Endothelial cell of umbilical vein (primary cell): ENCODE results near the gene CIITA. TPM values are rescaled to one million over a fixed set of nuclear protein-coding genes. Genes with fewer than 3 reads are reported as not detected.

ENCODE experiments used
- BruUV-seq: library from RNA; stranded (reverse); fragments of 400-500 nt; replicated peaks from 2 replicates; lab custom pipeline; 2021; lab: Mats Ljungman, UMichigan
- CTCF ChIA-PET: fragments of 300-600, 350-600 bp; sonication (Branson Sonifier 250); formaldehyde crosslinking; loops from one replicate; lab custom pipeline; 2021; ENCODE audit warnings: antibody characterized with exemption, inconsistent platforms; lab: Charles Lee
- POLR2A ChIA-PET: fragments of 300-600, 350-600 bp; sonication (Branson Sonifier 250); formaldehyde crosslinking; loops from one replicate; lab custom pipeline; 2021; ENCODE audit warnings: antibody characterized with exemption, inconsistent platforms; lab: Charles Lee
- DNase-seq: peaks from one replicate; pipeline ENCODE4 v3.0.0-alpha.2; 2011; ENCODE audit warnings: low read depth, low spot score
- FAIRE-seq: peaks from 2 replicates; lab custom pipeline; 2011; peaks lifted over from hg19 to GRCh38; lab: Jason Lieb, UNC
- H2AFZ ChIP-seq: 2 replicates; pipeline ENCODE4 v1.6.0; 2012; ENCODE audit warnings: low read depth, low read length, control low read depth, inconsistent platforms
- H3K27ac ChIP-seq: 2 replicates; pipeline ENCODE4 v1.5.1; 2011; ENCODE audit warnings: low read depth, mild to moderate bottlenecking, control low read depth, low read length, moderate library complexity; ENCODE audit not compliant: insufficient read depth
- H3K27me3 ChIP-seq, 2 experiments: 2 replicates each; pipeline versions ENCODE4 v1.6.0 to v1.6.1; 2011; ENCODE audit warnings: low read length in 2 of 2, mixed read lengths in 1 of 2; ENCODE audit not compliant: control insufficient read depth in 2 of 2, insufficient read depth in 2 of 2
- H3K36me3 ChIP-seq, 2 experiments: 2 replicates in 1 of 2; 3 replicates in 1 of 2; pipeline ENCODE4 v1.5.1; 2011; ENCODE audit warnings: low read length in 2 of 2, mild to moderate bottlenecking in 1 of 2, moderate library complexity in 1 of 2; ENCODE audit not compliant: control insufficient read depth in 2 of 2, insufficient read depth in 2 of 2; ENCODE audit errors: extremely low read depth in 1 of 2
- H3K4me1 ChIP-seq: 3 replicates; pipeline ENCODE4 v1.5.1; 2011; ENCODE audit warnings: mild to moderate bottlenecking, low read length; ENCODE audit not compliant: control insufficient read depth, insufficient read depth; ENCODE audit errors: extremely low read depth
- H3K4me2 ChIP-seq: 2 replicates; pipeline ENCODE4 v1.6.1; 2011; ENCODE audit warnings: low read length, control low read depth, mixed read lengths; ENCODE audit not compliant: insufficient read depth
- H3K4me3 ChIP-seq, 3 experiments: fragments of 200-600 bp in 1 of 3; sonication (generic), shearing (Covaris generic) in 1 of 3; replicated peaks in 1 of 3; 2 replicates each; pipeline ENCODE4 v1.5.1; 2011 to 2016; ENCODE audit warnings: control low read depth in 3 of 3, low read length in 3 of 3, mild to moderate bottlenecking in 2 of 3, inconsistent platforms in 1 of 3, low read depth in 1 of 3, moderate library complexity in 1 of 3; ENCODE audit not compliant: insufficient read depth in 1 of 3
- H3K79me2 ChIP-seq: 2 replicates; pipeline ENCODE4 v1.6.0; 2012; ENCODE audit warnings: low read length, inconsistent platforms; ENCODE audit not compliant: control insufficient read depth, insufficient read depth
- H3K9ac ChIP-seq: replicated peaks from 2 replicates; pipeline ENCODE3; 2011; ENCODE audit warnings: low read length, control low read depth; ENCODE audit not compliant: insufficient read depth; ENCODE audit errors: extremely low read depth
- H3K9me1 ChIP-seq: replicated peaks from 3 replicates; pipeline ENCODE4 v1.6.0; 2011; ENCODE audit warnings: mild to moderate bottlenecking, low read length; ENCODE audit not compliant: control insufficient read depth, insufficient read depth; ENCODE audit errors: extremely low read depth
- H3K9me3 ChIP-seq: replicated peaks from 2 replicates; pipeline ENCODE4 v1.5.1; 2012; ENCODE audit warnings: low read length, inconsistent platforms; ENCODE audit not compliant: control insufficient read depth, insufficient read depth
- H4K20me1 ChIP-seq: replicated peaks from 2 replicates; pipeline ENCODE3; 2011; ENCODE audit warnings: mild to moderate bottlenecking, low read length; ENCODE audit not compliant: control insufficient read depth, insufficient read depth; ENCODE audit errors: extremely low read depth
- EZH2 ChIP-seq: IDR thresholded peaks from 2 replicates; pipeline ENCODE4 v1.6.1; 2012; ENCODE audit warnings: borderline replicate concordance, low read depth, mild to moderate bottlenecking, moderate library complexity, low read length, inconsistent platforms; ENCODE audit not compliant: severe bottlenecking
- FOS ChIP-seq: IDR thresholded peaks from 2 replicates; pipeline ENCODE4 v1.6.1; 2011; ENCODE audit warnings: mild to moderate bottlenecking, low read length, moderate library complexity, borderline replicate concordance; ENCODE audit not compliant: insufficient read depth
- GATA2 ChIP-seq: IDR thresholded peaks from 2 replicates; pipeline ENCODE4 v1.7.0; 2011; ENCODE audit warnings: low read depth, mild to moderate bottlenecking, moderate library complexity, mixed read lengths, low read length; ENCODE audit not compliant: insufficient read length, insufficient read depth
- JUN ChIP-seq: IDR thresholded peaks from 2 replicates; pipeline ENCODE4 v1.6.1; 2011; ENCODE audit warnings: borderline replicate concordance, low read depth; ENCODE audit not compliant: insufficient read length, insufficient read depth
- MYC ChIP-seq: IDR thresholded peaks from one replicate; pipeline ENCODE4 v1.6.1; 2011; ENCODE audit warnings: mild to moderate bottlenecking, low read depth, low read length
- POLR2A ChIP-seq: IDR thresholded peaks from 2 replicates; pipeline ENCODE4 v1.6.1; 2012; ENCODE audit warnings: low read depth, mild to moderate bottlenecking, control low read depth, low read length
- POLR2AphosphoS5 ChIP-seq: IDR thresholded peaks from 2 replicates; pipeline ENCODE4 v1.6.1; 2012; ENCODE audit warnings: low read depth, mild to moderate bottlenecking, control low read depth, low read length, moderate library complexity; ENCODE audit not compliant: insufficient read depth
- dilution Hi-C: fragments of 300-500 bp; cut with MboI; formaldehyde crosslinking; loops from one replicate; pipeline ENCODE4 v1.15.0; 2019; ENCODE audit warnings: low sequenced_read_pairs; ENCODE audit not compliant: extremely low pct_ligation_motif_present
- intact Hi-C: fragments of 100-400 bp; cut with micrococcal nuclease; formaldehyde crosslinking; loops from one replicate; pipeline ENCODE4 v1.10.0; 2022
- polyA plus RNA-seq, 4 experiments: library from polyadenylated mRNA; depleted of rRNA in 3 of 4; stranded (reverse) in 3 of 4; unstranded in 1 of 4; fragments of >200 nt; gene quantifications; 2 replicates each; pipeline versions ENCODE4 v1.2.1 to v1.2.3, GENCODE V29; 2011 to 2012; ENCODE audit warnings: missing spikeins in 1 of 4
- total RNA-seq: library from RNA; stranded (reverse); gene quantifications from 2 replicates; pipeline ENCODE4 v1.2.3, GENCODE V29; 2021
- TF ChIP-seq, protein P1 (sequence below): IDR thresholded peaks from 2 replicates; pipeline ENCODE4 v1.6.1; 2011; ENCODE audit not compliant: insufficient read depth, insufficient read length
- TF ChIP-seq, protein P2 (sequence below), 2 donors: IDR thresholded peaks; 1 replicate in 1 of 2; 2 replicates in 1 of 2; pipeline ENCODE4 v1.5.1; 2011; ENCODE audit warnings: low read length in 2 of 2, mild to moderate bottlenecking in 2 of 2, moderate library complexity in 2 of 2, control low read depth in 1 of 2, inconsistent platforms in 1 of 2, low read depth in 1 of 2; ENCODE audit not compliant: insufficient read depth in 1 of 2; ENCODE audit errors: extremely low read depth in 1 of 2

Gene CIITA
- total and polyA plus RNA-seq, 2 donors (not counting 3 experiments of a cell fraction or from before 2014, with no cell fraction given), result not detected

DNA sequence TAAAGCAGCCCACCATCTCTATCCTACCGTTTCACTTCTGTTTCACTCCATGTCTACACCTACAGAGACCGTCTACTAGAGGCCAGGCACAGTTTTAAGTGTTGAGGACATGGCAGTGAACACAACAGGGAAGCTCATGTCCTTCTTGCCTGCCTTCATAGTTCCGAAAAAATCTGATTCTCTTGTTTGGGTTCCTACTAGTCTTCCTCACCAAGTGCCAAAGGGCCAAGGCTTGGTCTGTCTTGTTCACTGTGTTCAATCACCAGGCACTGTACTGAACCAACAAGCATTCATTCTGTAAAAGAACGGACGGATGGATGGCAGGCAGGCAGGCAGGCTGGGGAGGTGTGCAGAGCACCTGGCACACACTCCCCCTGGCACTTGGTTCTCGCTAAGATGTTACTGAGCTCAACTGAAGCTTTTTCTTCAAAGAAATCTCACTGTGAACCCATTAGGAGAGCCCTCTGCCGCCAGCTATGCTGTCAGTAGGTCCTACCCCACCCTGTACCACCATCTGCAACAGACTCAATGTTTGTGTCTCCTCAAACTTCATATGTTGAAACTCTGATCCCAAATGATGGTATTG lies 62.7 kb downstream of the CIITA start:
- dilution Hi-C loops (no loop called here), intact Hi-C loops (loop anchor here (10.0 kb wide), 1 partner anchor 555 kb away; the partner anchor contains the start of gene ATF7IP2)
- no peak overlapping the region for H3K9ac ChIP-seq
- peaks cover 47% of the 10 kb centered on the region for H3K79me2 ChIP-seq
- no peak for FAIRE-seq
- peak overlapping the region; percentile 66 for H3K4me2 ChIP-seq
- TF ChIP-seq, protein P1, sequence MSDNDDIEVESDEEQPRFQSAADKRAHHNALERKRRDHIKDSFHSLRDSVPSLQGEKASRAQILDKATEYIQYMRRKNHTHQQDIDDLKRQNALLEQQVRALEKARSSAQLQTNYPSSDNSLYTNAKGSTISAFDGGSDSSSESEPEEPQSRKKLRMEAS, result no peak
- TF ChIP-seq MYC (no peak), GATA2 (no peak), FOS (no peak), EZH2 (no peak), POLR2A (no peak), JUN (no peak), POLR2AphosphoS5 (no peak)
- TF ChIP-seq, protein P2, sequence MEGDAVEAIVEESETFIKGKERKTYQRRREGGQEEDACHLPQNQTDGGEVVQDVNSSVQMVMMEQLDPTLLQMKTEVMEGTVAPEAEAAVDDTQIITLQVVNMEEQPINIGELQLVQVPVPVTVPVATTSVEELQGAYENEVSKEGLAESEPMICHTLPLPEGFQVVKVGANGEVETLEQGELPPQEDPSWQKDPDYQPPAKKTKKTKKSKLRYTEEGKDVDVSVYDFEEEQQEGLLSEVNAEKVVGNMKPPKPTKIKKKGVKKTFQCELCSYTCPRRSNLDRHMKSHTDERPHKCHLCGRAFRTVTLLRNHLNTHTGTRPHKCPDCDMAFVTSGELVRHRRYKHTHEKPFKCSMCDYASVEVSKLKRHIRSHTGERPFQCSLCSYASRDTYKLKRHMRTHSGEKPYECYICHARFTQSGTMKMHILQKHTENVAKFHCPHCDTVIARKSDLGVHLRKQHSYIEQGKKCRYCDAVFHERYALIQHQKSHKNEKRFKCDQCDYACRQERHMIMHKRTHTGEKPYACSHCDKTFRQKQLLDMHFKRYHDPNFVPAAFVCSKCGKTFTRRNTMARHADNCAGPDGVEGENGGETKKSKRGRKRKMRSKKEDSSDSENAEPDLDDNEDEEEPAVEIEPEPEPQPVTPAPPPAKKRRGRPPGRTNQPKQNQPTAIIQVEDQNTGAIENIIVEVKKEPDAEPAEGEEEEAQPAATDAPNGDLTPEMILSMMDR (IDR thresholded peaks at IDR 0.05; ENCODE audit: extremely low read depth in 1 of 2, insufficient read depth in 1 of 2, low read depth in 1 of 2, low read length in 2 of 2), result no peak
- no peaks in the 10 kb centered on the region for H3K9me1 ChIP-seq
- DNase-seq, result no peak
- BruUV-seq, result no TSS peak
- CTCF ChIA-PET, result interaction anchor here (1.7 kb wide), 1 partner anchor 21 kb away, joined by 8 read pairs; no protein-coding TSS in a partner anchor
- no peaks in the 10 kb centered on the region for H3K36me3 ChIP-seq
- no peaks in the 10 kb centered on the region for H3K27me3 ChIP-seq
- H3K4me3 ChIP-seq, result no peak overlapping the region
- peaks cover 2% of the 10 kb centered on the region for H4K20me1 ChIP-seq
- POLR2A ChIA-PET, result no interaction called here
- no peaks in the 10 kb centered on the region for H3K9me3 ChIP-seq
- H2AFZ ChIP-seq, result no peak overlapping the region
- no peak overlapping the region for H3K27ac ChIP-seq
- peaks cover 52% of the 10 kb centered on the region for H3K4me1 ChIP-seq
